ENCODE measurements around the gene DENND1B.

DNA sequence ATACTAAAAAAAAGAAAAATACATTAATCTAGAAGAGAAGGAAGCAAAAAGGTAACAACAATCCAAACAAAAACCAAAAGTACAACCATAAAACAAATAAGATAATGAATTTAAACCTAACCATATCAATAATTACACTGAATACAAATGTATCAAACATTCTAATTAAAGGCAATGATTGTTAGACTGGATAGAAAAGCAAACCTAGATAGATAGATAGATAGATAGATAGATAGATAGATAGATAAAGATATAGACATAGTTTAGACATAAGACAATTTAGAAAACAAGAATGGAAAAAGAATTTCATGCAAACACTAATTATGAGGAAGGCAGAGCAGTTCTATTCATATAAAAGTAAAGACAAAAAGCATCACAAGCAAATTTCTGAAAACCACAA is 24.9 kb downstream of the DENND1B start:
- TF ChIP-seq EP300 (conservative IDR thresholded peaks at IDR 0.05; ENCODE audit: poor library complexity, severe bottlenecking) = no peak
- TF ChIP-seq, protein P1, sequence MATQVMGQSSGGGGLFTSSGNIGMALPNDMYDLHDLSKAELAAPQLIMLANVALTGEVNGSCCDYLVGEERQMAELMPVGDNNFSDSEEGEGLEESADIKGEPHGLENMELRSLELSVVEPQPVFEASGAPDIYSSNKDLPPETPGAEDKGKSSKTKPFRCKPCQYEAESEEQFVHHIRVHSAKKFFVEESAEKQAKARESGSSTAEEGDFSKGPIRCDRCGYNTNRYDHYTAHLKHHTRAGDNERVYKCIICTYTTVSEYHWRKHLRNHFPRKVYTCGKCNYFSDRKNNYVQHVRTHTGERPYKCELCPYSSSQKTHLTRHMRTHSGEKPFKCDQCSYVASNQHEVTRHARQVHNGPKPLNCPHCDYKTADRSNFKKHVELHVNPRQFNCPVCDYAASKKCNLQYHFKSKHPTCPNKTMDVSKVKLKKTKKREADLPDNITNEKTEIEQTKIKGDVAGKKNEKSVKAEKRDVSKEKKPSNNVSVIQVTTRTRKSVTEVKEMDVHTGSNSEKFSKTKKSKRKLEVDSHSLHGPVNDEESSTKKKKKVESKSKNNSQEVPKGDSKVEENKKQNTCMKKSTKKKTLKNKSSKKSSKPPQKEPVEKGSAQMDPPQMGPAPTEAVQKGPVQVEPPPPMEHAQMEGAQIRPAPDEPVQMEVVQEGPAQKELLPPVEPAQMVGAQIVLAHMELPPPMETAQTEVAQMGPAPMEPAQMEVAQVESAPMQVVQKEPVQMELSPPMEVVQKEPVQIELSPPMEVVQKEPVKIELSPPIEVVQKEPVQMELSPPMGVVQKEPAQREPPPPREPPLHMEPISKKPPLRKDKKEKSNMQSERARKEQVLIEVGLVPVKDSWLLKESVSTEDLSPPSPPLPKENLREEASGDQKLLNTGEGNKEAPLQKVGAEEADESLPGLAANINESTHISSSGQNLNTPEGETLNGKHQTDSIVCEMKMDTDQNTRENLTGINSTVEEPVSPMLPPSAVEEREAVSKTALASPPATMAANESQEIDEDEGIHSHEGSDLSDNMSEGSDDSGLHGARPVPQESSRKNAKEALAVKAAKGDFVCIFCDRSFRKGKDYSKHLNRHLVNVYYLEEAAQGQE (IDR thresholded peaks at IDR 0.05; ENCODE audit: borderline replicate concordance) = no peak

All from neural cell (in vitro differentiated cells).